ENCODE results near the gene ZCCHC24. TPM values are rescaled to one million over a fixed set of nuclear protein-coding genes. Genes with fewer than 3 reads are reported as not detected.
A peak's percentile ranks its signal among the peaks of the same experiment; 100 is the strongest.

Gene ZCCHC24
- total and polyA plus RNA-seq, 2 of the 8 experiments (the other 6 are each of a cell fraction or from before 2014, with no cell fraction given): 3.9 to 6.9 TPM

DNA sequence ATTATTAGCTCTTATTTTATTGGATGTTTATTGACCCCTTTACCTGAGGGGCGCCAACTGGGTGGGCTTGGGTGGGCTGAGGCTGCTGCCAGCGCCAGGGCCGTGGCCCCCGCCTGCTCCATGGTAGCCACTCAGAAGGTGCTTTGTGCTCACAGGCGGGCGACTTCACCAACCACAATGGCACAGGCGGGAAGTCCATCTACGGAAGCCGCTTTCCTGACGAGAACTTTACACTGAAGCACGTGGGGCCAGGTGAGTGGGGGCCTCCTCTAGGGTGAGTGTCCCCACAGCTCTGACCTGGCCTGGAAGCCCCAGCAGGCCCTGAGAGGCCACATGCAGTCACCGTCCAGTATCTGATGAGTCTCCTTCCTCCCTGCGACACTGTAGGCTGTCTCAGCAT lies 94.1 kb downstream of the ZCCHC24 start:
- H3K79me2 ChIP-seq (ENCODE audit: control insufficient read depth in 1 of 2, insufficient read depth in 2 of 2, low read length in 2 of 2): peaks cover 0 to 11% of the 10 kb centered on the region in 2 experiments; a peak in 1 of 4 replicates
- FAIRE-seq: no peak
- no peak overlapping the region for H3K27ac ChIP-seq (ENCODE audit: low read depth, low read length)
- H3K56ac ChIP-seq (replicated peaks; ENCODE audit: insufficient read length, low read depth, low read length): no peak overlapping the region
- H3K14ac ChIP-seq (ENCODE audit: insufficient read length): no peak overlapping the region
- no peak overlapping the region for H3K4me2 ChIP-seq (ENCODE audit: insufficient read depth in 1 of 2, low read depth in 2 of 2, low read length in 2 of 2)
- no peak overlapping the region for H3K4me3 ChIP-seq (ENCODE audit: extremely low read depth in 1 of 4, insufficient read depth in 2 of 4, low read depth in 3 of 4, low read length in 4 of 4)
- no peaks in the 10 kb centered on the region for H3K9me3 ChIP-seq (ENCODE audit: insufficient read depth in 2 of 2, low read depth in 1 of 2, low read length in 1 of 2)
- ChIA-PET CTCF (ENCODE audit: partially characterized antibody) (interaction anchor here (1.0 to 1.5 kb wide), 2 partner anchors 23 to 135 kb away, joined by 4 to 7 read pairs; no protein-coding TSS in a partner anchor), POLR2A (ENCODE audit: partially characterized antibody) (interaction anchor here (0.7 to 0.9 kb wide), 2 partner anchors 14 to 18 kb away, joined by 3 read pairs; no protein-coding TSS in a partner anchor)
- H2BK20ac ChIP-seq (ENCODE audit: low read length): no peak overlapping the region
- H3K9ac ChIP-seq (replicated peaks in 1 of 4; ENCODE audit: extremely low read depth in 1 of 4, low read depth in 3 of 4, low read length in 3 of 4): no peak overlapping the region
- H3K23me2 ChIP-seq (ENCODE audit: low read depth, low read length): peaks cover 8% of the 10 kb centered on the region; the same call in 1 of the 2 replicates
- no peak overlapping the region for H2BK5ac ChIP-seq (ENCODE audit: low read depth, low read length)
- H4K91ac ChIP-seq (replicated peaks; ENCODE audit: insufficient read length, low read length): no peak overlapping the region
- peaks cover 0 to 12% (median 5%) of the 10 kb centered on the region in 4 experiments; a peak in 6 of 7 replicates for H3K4me1 ChIP-seq (replicated peaks in 1 of 4; ENCODE audit: control insufficient read depth in 3 of 4, insufficient read depth in 4 of 4, low read length in 3 of 4)
- H3K18ac ChIP-seq (ENCODE audit: extremely low read depth, low read length): no peak overlapping the region
- TF ChIP-seq SRF (IDR thresholded peaks at IDR 0.05; ENCODE audit: low read depth, low read length) (no peak), CREB1 (IDR thresholded peaks at IDR 0.05) (no peak), BCL11A (IDR thresholded peaks at IDR 0.05; ENCODE audit: low read depth in 2 of 2, low read length in 2 of 2) (no peak), ASH2L (IDR thresholded peaks at IDR 0.05; ENCODE audit: low read length) (no peak), HDAC2 (IDR thresholded peaks at IDR 0.05; ENCODE audit: borderline replicate concordance in 1 of 2, low read depth in 2 of 2, low read length in 2 of 2) (no peak), RAD21 (IDR thresholded peaks at IDR 0.05 in 1 of 2, conservative IDR thresholded peaks at IDR 0.05 in 1 of 2; ENCODE audit: low read depth in 2 of 2, low read length in 2 of 2) (no peak)
- TF ChIP-seq, protein P1, sequence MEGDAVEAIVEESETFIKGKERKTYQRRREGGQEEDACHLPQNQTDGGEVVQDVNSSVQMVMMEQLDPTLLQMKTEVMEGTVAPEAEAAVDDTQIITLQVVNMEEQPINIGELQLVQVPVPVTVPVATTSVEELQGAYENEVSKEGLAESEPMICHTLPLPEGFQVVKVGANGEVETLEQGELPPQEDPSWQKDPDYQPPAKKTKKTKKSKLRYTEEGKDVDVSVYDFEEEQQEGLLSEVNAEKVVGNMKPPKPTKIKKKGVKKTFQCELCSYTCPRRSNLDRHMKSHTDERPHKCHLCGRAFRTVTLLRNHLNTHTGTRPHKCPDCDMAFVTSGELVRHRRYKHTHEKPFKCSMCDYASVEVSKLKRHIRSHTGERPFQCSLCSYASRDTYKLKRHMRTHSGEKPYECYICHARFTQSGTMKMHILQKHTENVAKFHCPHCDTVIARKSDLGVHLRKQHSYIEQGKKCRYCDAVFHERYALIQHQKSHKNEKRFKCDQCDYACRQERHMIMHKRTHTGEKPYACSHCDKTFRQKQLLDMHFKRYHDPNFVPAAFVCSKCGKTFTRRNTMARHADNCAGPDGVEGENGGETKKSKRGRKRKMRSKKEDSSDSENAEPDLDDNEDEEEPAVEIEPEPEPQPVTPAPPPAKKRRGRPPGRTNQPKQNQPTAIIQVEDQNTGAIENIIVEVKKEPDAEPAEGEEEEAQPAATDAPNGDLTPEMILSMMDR (IDR thresholded peaks at IDR 0.05; ENCODE audit: control extremely low read depth in 1 of 3, insufficient read depth in 1 of 3, low read depth in 1 of 3, low read length in 3 of 3): no peak
- H2BK15ac ChIP-seq (ENCODE audit: low read length): no peak overlapping the region
- peak in 1 of 2 experiments; percentile 20 for DNase-seq (ENCODE audit: low read depth in 1 of 2, low spot score in 2 of 2)
- H2AK5ac ChIP-seq (ENCODE audit: low read depth, low read length): no peak overlapping the region
- no peak overlapping the region for H2BK120ac ChIP-seq (replicated peaks; ENCODE audit: low read depth, low read length)
- H2AFZ ChIP-seq (ENCODE audit: low read length): no peak overlapping the region
- H3K36me3 ChIP-seq (ENCODE audit: control insufficient read depth in 2 of 4, insufficient read depth in 4 of 4, low read length in 3 of 4): peaks cover 26 to 61% (median 46%) of the 10 kb centered on the region in 4 experiments
- peaks cover 15% of the 10 kb centered on the region; the same call in 1 of the 2 replicates for H3K79me1 ChIP-seq (ENCODE audit: low read depth, low read length)
- H3K27me3 ChIP-seq (replicated peaks in 1 of 4; ENCODE audit: control insufficient read depth in 3 of 4, extremely low read depth in 1 of 4, insufficient read depth in 3 of 4, low read length in 3 of 4): no peaks in the 10 kb centered on the region
- H2BK12ac ChIP-seq (ENCODE audit: low read depth, low read length): no peak overlapping the region
- peaks cover 12 to 19% of the 10 kb centered on the region in 2 experiments for H4K20me1 ChIP-seq (replicated peaks in 1 of 2; ENCODE audit: control insufficient read depth in 1 of 2, insufficient read depth in 2 of 2, low read length in 2 of 2)
- no peak overlapping the region for H3K4ac ChIP-seq (replicated peaks; ENCODE audit: insufficient read length, low read depth, low read length)
- no peak overlapping the region for H3K23ac ChIP-seq (ENCODE audit: insufficient read length)
- 87% methylated on average over 9 of the region's 13 CpGs; no CpG with 5 or more reads in 1 of the 2 experiments for WGBS, 2 experiments (ENCODE audit: extremely low coverage in 1 of 2, insufficient coverage in 1 of 2, insufficient read length in 1 of 2, insufficient replicate concordance in 2 of 2, low coverage in 1 of 2, low lambda C conversion rate in 2 of 2, missing lambda C conversion rate in 1 of 2)
- no peak overlapping the region for H4K5ac ChIP-seq (ENCODE audit: insufficient read length, low read depth, low read length)
- no peak overlapping the region for H4K8ac ChIP-seq (ENCODE audit: extremely low read depth, insufficient read depth, low read length)
